HepG2 (cell line): ENCODE measurements around the gene TMEM141. TPM values are rescaled to one million over a fixed set of nuclear protein-coding genes. Genes with fewer than 3 reads are reported as not detected.
A peak's percentile ranks its signal among the peaks of the same experiment; 100 is the strongest.

Experiments used
- ATAC-seq: fragments of 200-7000 bp; cut with Tn5 transposase; 3 replicates; pipeline ENCODE4 v1.9.1; 2020; ENCODE audit warnings: mild to moderate bottlenecking, moderate library complexity
- BruUV-seq: library from RNA; stranded (reverse); fragments of 400-500 nt; replicated peaks from 2 replicates; lab custom pipeline; 2021; lab: Mats Ljungman, UMichigan
- CTCF ChIA-PET: fragments of 300-600 bp; formaldehyde crosslinking; extraction: SDS; loops from one replicate; lab custom pipeline; 2021; ENCODE audit warnings: low total read pairs, inconsistent platforms, low intra/inter-chr PET ratio; lab: Yijun Ruan, JAX
- POLR2A ChIA-PET: fragments of 350-600 bp; sonication (Branson Sonifier 250); formaldehyde crosslinking; loops from one replicate; lab custom pipeline; 2020; ENCODE audit warnings: antibody characterized with exemption, inconsistent platforms; lab: Yijun Ruan, JAX
- DNase-seq: peaks from one replicate; pipeline ENCODE4 v3.0.0-alpha.2; 2015; ENCODE audit warnings: low spot score
- FAIRE-seq: peaks from 3 replicates; lab custom pipeline; 2011; peaks lifted over from hg19 to GRCh38; lab: Jason Lieb, UNC
- H2AFZ ChIP-seq: one replicate; pipeline ENCODE4 v1.6.1; 2011; ENCODE audit warnings: low read length, inconsistent platforms
- H3K27ac ChIP-seq: fragments of 300-600 bp; 3 replicates; pipeline ENCODE4 v1.8.0; 2011; ENCODE audit warnings: mixed run types, mild to moderate bottlenecking, mixed read lengths, low read length, inconsistent platforms; ENCODE audit not compliant: insufficient read depth; ENCODE audit errors: extremely low read length
- H3K27me3 ChIP-seq, 2 experiments: fragments of 200-600 bp in 1 of 2; 2 replicates in 1 of 2; 3 replicates in 1 of 2; pipeline versions ENCODE4 v1.6.0 to v1.8.0; 2011; ENCODE audit warnings: low read length in 2 of 2, mild to moderate bottlenecking in 2 of 2, moderate library complexity in 2 of 2, inconsistent platforms in 1 of 2; ENCODE audit not compliant: insufficient read depth in 2 of 2, control insufficient read depth in 1 of 2
- H3K36me3 ChIP-seq, 2 experiments: fragments of 200-600 bp in 1 of 2; replicated peaks in 1 of 2; 2 replicates in 1 of 2; 3 replicates in 1 of 2; pipeline versions ENCODE4 v1.5.1 to v1.8.0; 2011; ENCODE audit warnings: low read length in 2 of 2, inconsistent platforms in 1 of 2; ENCODE audit not compliant: insufficient read depth in 2 of 2, control insufficient read depth in 1 of 2
- H3K4me1 ChIP-seq: 2 replicates; pipeline ENCODE4 v1.5.1; 2012; ENCODE audit warnings: low read length, inconsistent platforms; ENCODE audit not compliant: insufficient read depth
- H3K4me2 ChIP-seq: 2 replicates; pipeline ENCODE4 v1.6.0; 2011; ENCODE audit warnings: low read depth, low read length, inconsistent platforms
- H3K4me3 ChIP-seq, 3 experiments: fragments of 200-600 bp in 1 of 3; sonication (generic), shearing (Covaris generic) in 1 of 3; replicated peaks in 1 of 3; 2 replicates each; pipeline ENCODE4 v1.5.1; 2011 to 2016; ENCODE audit warnings: low read length in 3 of 3, inconsistent platforms in 2 of 3, low read depth in 2 of 3, mild to moderate bottlenecking in 2 of 3, control low read depth in 1 of 3, mixed read lengths in 1 of 3; ENCODE audit not compliant: insufficient read depth in 1 of 3
- H3K79me2 ChIP-seq: one replicate; pipeline ENCODE4 v1.6.1; 2011; ENCODE audit warnings: low read length, inconsistent platforms; ENCODE audit not compliant: insufficient read depth
- H3K9ac ChIP-seq: 2 replicates; pipeline ENCODE4 v1.6.0; 2011; ENCODE audit warnings: mild to moderate bottlenecking, low read depth, low read length, inconsistent platforms; ENCODE audit not compliant: insufficient read depth
- H3K9me3 ChIP-seq: 2 replicates; pipeline ENCODE4 v1.5.1; 2012; ENCODE audit warnings: mild to moderate bottlenecking, low read length
- H4K20me1 ChIP-seq: 2 replicates; pipeline ENCODE4 v1.6.0; 2011; ENCODE audit warnings: inconsistent platforms, mild to moderate bottlenecking, low read length, moderate library complexity; ENCODE audit not compliant: insufficient read depth
- AGO1 ChIP-seq: fragments of 200-400 bp; formaldehyde crosslinking; IDR thresholded peaks from 2 replicates; pipeline ENCODE4 v1.6.1; 2017; ENCODE audit warnings: mild to moderate bottlenecking, low read depth, low read length, moderate library complexity; ENCODE audit not compliant: poor library complexity, severe bottlenecking
- FOXC1 ChIP-seq: sonication (generic); formaldehyde crosslinking; IDR thresholded peaks from 2 replicates; pipeline ENCODE4 v1.8.0; 2022; ENCODE audit warnings: mild to moderate bottlenecking, missing genetic modification reagents, borderline replicate concordance
- HNF4A ChIP-seq: sonication (generic); formaldehyde crosslinking; IDR thresholded peaks from 2 replicates; pipeline ENCODE4 v1.4.0; 2020; ENCODE audit warnings: missing genetic modification reagents
- JUND ChIP-seq: sonication (generic); formaldehyde crosslinking; IDR thresholded peaks from 2 replicates; pipeline ENCODE4 v1.8.0; 2022; ENCODE audit warnings: mild to moderate bottlenecking, missing genetic modification reagents
- MATR3 ChIP-seq: sonication (generic); formaldehyde crosslinking; IDR thresholded peaks from 2 replicates; pipeline ENCODE4 v1.4.0; 2020; ENCODE audit warnings: missing genetic modification reagents
- POLR2A ChIP-seq, 2 experiments: IDR thresholded peaks; 2 replicates each; pipeline ENCODE4 v1.6.1; 2011; ENCODE audit warnings: low read depth in 2 of 2, low read length in 2 of 2, mild to moderate bottlenecking in 1 of 2, moderate library complexity in 1 of 2; ENCODE audit not compliant: insufficient read depth in 1 of 2
- POLR2AphosphoS5 ChIP-seq: IDR thresholded peaks from 2 replicates; pipeline ENCODE4 v1.6.1; 2012; ENCODE audit warnings: low read depth, low read length
- POLR2G ChIP-seq: fragments of 200-400 bp; formaldehyde crosslinking; IDR thresholded peaks from 2 replicates; pipeline ENCODE4 v1.6.1; 2018; ENCODE audit warnings: mild to moderate bottlenecking, low read depth, low read length, moderate library complexity
- RARA ChIP-seq: IDR thresholded peaks from 2 replicates; pipeline ENCODE4 v1.6.1; 2016; ENCODE audit warnings: missing genetic modification reagents, missing compliant biosample characterization
- RBFOX2 ChIP-seq: fragments of 200-400 bp; formaldehyde crosslinking; IDR thresholded peaks from 2 replicates; pipeline ENCODE4 v1.6.1; 2017; ENCODE audit warnings: low read depth, mild to moderate bottlenecking, low read length
- SSRP1 ChIP-seq: IDR thresholded peaks from 2 replicates; pipeline ENCODE4 v1.6.1; 2016; ENCODE audit warnings: control low read depth
- TP53 ChIP-seq: sonication (generic); formaldehyde crosslinking; conservative IDR thresholded peaks from 2 replicates; pipeline ENCODE4 v1.4.0; 2020; ENCODE audit warnings: missing genetic modification reagents
- ZNF331 ChIP-seq: sonication (generic); formaldehyde crosslinking; IDR thresholded peaks from 2 replicates; pipeline ENCODE4 v1.4.0; 2020; ENCODE audit warnings: missing genetic modification reagents
- ZNF333 ChIP-seq: sonication (generic); formaldehyde crosslinking; IDR thresholded peaks from 2 replicates; pipeline ENCODE4 v1.4.0; 2020; ENCODE audit warnings: mild to moderate bottlenecking, missing genetic modification reagents, borderline replicate concordance
- ZNF431 ChIP-seq: sonication (generic); formaldehyde crosslinking; IDR thresholded peaks from 2 replicates; pipeline ENCODE4 v1.9.0; 2022; ENCODE audit warnings: missing genetic modification reagents, low read depth, mild to moderate bottlenecking, borderline replicate concordance
- ZNF510 ChIP-seq: sonication (generic); formaldehyde crosslinking; IDR thresholded peaks from 2 replicates; pipeline ENCODE4 v1.4.0; 2020; ENCODE audit warnings: low read depth, mild to moderate bottlenecking, missing genetic modification reagents
- ZNF563 ChIP-seq: sonication (generic); formaldehyde crosslinking; IDR thresholded peaks from 2 replicates; pipeline ENCODE4 v1.8.0; 2022; ENCODE audit warnings: mild to moderate bottlenecking, moderate library complexity, missing genetic modification reagents
- ZNF574 ChIP-seq: sonication (generic); formaldehyde crosslinking; IDR thresholded peaks from 2 replicates; pipeline ENCODE4 v1.4.0; 2020; ENCODE audit warnings: missing genetic modification reagents
- ZNF616 ChIP-seq: sonication (generic); formaldehyde crosslinking; IDR thresholded peaks from 2 replicates; pipeline ENCODE4 v1.5.0; 2020; ENCODE audit warnings: low read depth, mild to moderate bottlenecking, missing genetic modification reagents
- ZNF749 ChIP-seq: sonication (generic); formaldehyde crosslinking; IDR thresholded peaks from 2 replicates; pipeline ENCODE4 v1.8.0; 2022; ENCODE audit warnings: mild to moderate bottlenecking, missing genetic modification reagents, moderate library complexity, borderline replicate concordance
- ZNF816 ChIP-seq: sonication (generic); formaldehyde crosslinking; IDR thresholded peaks from 2 replicates; pipeline ENCODE4 v1.8.0; 2022; ENCODE audit warnings: missing genetic modification reagents, mild to moderate bottlenecking, borderline replicate concordance
- WGBS: methylation state at CpG from one replicate; pipeline ENCODE4 v1.1.6; 2017; ENCODE audit warnings: low lambda C conversion rate; 5-methylcytosine and 5-hydroxymethylcytosine counted together
- in situ Hi-C: cut with HindIII; loops from 2 replicates; pipeline ENCODE4 v1.10.0; 2017; ENCODE audit warnings: low pct_unique_long_range_greater_than_20kb; ENCODE audit not compliant: extremely low pct_ligation_motif_present
- intact Hi-C: fragments of 100-400 bp; cut with micrococcal nuclease; formaldehyde crosslinking; loops from one replicate; pipeline ENCODE4 v1.10.0; 2022; ENCODE audit not compliant: unreplicated experiment
- polyA plus RNA-seq, 8 experiments: library from polyadenylated mRNA; depleted of rRNA in 3 of 8; stranded (reverse) in 7 of 8; unstranded in 1 of 8; fragments of >200 nt; fragmentation: Illumina TruSeq in 4 of 8; extraction: Trizol in 4 of 8; gene quantifications; 2 replicates each; pipeline versions ENCODE4 v1.2.1 to v1.2.3, GENCODE V29; 2011 to 2016; ENCODE audit warnings: low read depth in 4 of 8, missing spikeins in 1 of 8, mixed read lengths in 1 of 8; ENCODE audit not compliant: insufficient read depth in 1 of 8
- total RNA-seq, 5 experiments: library from RNA; depleted of rRNA; stranded (reverse); fragments of >200 nt; fragmentation: Illumina TruSeq; extraction: Trizol; gene quantifications; 2 replicates each; pipeline ENCODE4 v1.2.3, GENCODE V29; 2016; ENCODE audit warnings: low read depth in 1 of 5

Gene TMEM141
- total and polyA plus RNA-seq, 2 of the 13 experiments (the other 11 are each of a cell fraction or from before 2014, with no cell fraction given), result 81.0 to 202 TPM

- TF ChIP-seq ZNF574 (CRISPR knock-in tag) (no peak), HNF4A (CRISPR knock-in tag) (no peak), RARA (CRISPR knock-in tag) (no peak), TP53 (no peak)
These were observed 12.7 kb downstream of the TMEM141 start (continued) for GRCh38 chr9:136803551-136804508.

GRCh38 chr9:136804509-136805206, 13.5 kb downstream of the TMEM141 start:
- CTCF ChIA-PET, result no interaction called here
- Histone ChIP-seq H3K79me2 (peaks cover 52% of the 10 kb centered on the region), H3K27me3 (no peaks in the 10 kb centered on the region), H3K36me3 (peaks cover 0 to 2% of the 10 kb centered on the region in 2 experiments; a peak in 3 of 5 replicates), H3K9me3 (no peaks in the 10 kb centered on the region), H3K9ac (no peak overlapping the region), H3K4me1 (peaks cover 60% of the 10 kb centered on the region), H3K4me3 (no peak overlapping the region; a peak in 1 of 6 replicates), H2AFZ (no peak overlapping the region), H3K27ac (no peak overlapping the region), H3K4me2 (no peak overlapping the region; the same call in 1 of the 2 replicates), H4K20me1 (no peaks in the 10 kb centered on the region; the same call in none of the 2 replicates)
- FAIRE-seq (no peak), DNase-seq (no peak), ATAC-seq (no peak)
- BruUV-seq, result no TSS peak
- intact Hi-C loops, result no loop called here
- POLR2A ChIA-PET, result no interaction called here
- 95% methylated on average over 12 of the region's 20 CpGs for WGBS
- in situ Hi-C loops, result no loop called here
- TF ChIP-seq POLR2G (peak; percentile 39), RBFOX2 (peak; percentile 71), ZNF816 (CRISPR knock-in tag) (no peak), JUND (CRISPR knock-in tag) (no peak), MATR3 (CRISPR knock-in tag) (no peak), ZNF563 (no peak), ZNF749 (CRISPR knock-in tag) (no peak), ZNF616 (CRISPR knock-in tag) (no peak), FOXC1 (no peak), ZNF431 (CRISPR knock-in tag) (no peak), ZNF510 (CRISPR knock-in tag) (no peak), POLR2AphosphoS5 (peak; percentile 21; the same call in 1 of the 2 replicates), SSRP1 (CRISPR knock-in tag) (0 out of 2 replicates have a peak, but pooled peaks have one; percentile 7), AGO1 (peak; percentile 97), POLR2A (IDR thresholded peaks at IDR 0.05; ENCODE audit: insufficient read depth in 1 of 2, low read depth in 2 of 2, low read length in 2 of 2) (0 out of 4 replicates have a peak, but pooled peaks of 1 of the 2 experiments have one; percentile 6), ZNF333 (CRISPR knock-in tag) (peak; percentile 61; the same call in 1 of the 2 replicates), ZNF331 (CRISPR knock-in tag) (no peak)
